Measurements from ENCODE around the gene PNMA6F. TPM values are rescaled to one million over a fixed set of nuclear protein-coding genes. Genes with fewer than 3 reads are reported as not detected.

PNMA6F gene
- total RNA-seq: not detected in 2 replicates

GRCh38 chrX:153321381-153322124, at the start of gene PNMA6F:
TSS of gene PNMA6F (minus strand) at chrX:153321767. CDS start at chrX:153320674, 1,093 bp downstream.

DNA sequence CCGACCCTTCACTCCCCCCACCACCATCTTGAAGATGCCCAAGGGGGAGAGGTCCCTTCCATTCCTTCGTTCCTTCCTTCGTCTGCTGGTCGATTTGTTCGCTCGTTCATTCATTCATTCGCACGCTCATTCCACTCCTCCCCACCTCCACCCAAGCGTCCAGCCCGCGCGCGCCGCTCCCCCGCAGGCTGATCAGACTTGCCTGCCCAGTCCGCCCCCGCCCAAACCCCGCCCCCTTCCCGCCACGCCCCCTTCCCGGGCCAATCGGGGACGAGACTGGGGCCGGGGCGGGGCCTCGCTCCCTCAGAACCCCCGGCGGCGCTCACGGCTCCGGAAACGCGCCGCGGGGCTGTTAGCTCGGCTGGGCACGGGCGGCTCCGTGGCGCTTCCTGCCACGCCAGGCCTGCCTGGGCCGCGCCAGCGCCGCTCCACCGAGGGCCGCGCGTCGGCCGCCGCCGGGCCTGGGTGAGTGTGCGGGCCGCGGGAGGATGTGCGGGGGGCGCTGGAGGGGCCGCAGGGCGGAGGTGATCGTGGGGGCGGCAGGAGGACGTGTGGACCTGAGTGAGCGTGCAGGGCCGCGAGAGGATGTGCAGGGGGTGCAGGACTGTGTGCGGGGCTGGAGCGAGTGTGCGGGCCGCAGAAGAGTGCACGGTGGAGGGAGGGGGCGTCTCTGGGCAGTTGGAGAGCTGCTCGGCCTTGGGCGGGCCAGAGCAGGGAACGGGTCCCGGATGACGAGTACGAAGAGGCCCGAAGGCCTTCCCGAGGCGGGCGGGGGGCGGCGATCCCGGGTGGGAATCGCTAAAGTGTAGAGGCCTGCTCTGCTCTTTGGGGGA, 12.5 kb upstream of the PNMA6F start, which contains the start of gene ZNF275:
TSS of gene ZNF275 (plus strand) at position 333 of the 833 bp plus-strand sequence. CDS start 2,527 bp downstream, outside the sequence.

Other genes starting within 250 kb of the PNMA6F start
- gene PNMA6A, start 249.3 kb downstream of the PNMA6F start, total RNA-seq: 0.35 TPM in 1 of 2 replicates, not detected in the other
- not detected in 2 replicates for gene MAGEA1, start 142.5 kb downstream of the PNMA6F start, total RNA-seq
- 4.4 and 6.6 TPM in 2 replicates for gene ZNF275, start 12.4 kb upstream of the PNMA6F start, total RNA-seq
- gene PNMA6E, start 79.6 kb upstream of the PNMA6F start, total RNA-seq: not detected in 2 replicates
- gene ZFP92, start 89.7 kb upstream of the PNMA6F start, total RNA-seq: 0.05 and 0.21 TPM in 2 replicates
- 0.33 and 1.4 TPM in 2 replicates for gene TREX2, start 124.3 kb upstream of the PNMA6F start, total RNA-seq
- 22.4 and 43.3 TPM in 2 replicates for gene HAUS7, start 148.8 kb upstream of the PNMA6F start, total RNA-seq
- gene BGN, start 173.2 kb upstream of the PNMA6F start, total RNA-seq: 0.56 TPM in 1 of 2 replicates, not detected in the other
- not detected in 2 replicates for gene ATP2B3, start 195.9 kb upstream of the PNMA6F start, total RNA-seq

Measured in airway epithelial cell (primary cell).